Fibroblast of mammary gland (primary cell): ENCODE measurements around the gene LCE1C.

ENCODE experiments used
- DNase-seq: peaks from one replicate; pipeline ENCODE4 v3.0.0-alpha.2; 2010; ENCODE audit warnings: low read depth
- H3K4me3 ChIP-seq: 2 replicates; pipeline ENCODE4 v1.5.1; 2011; ENCODE audit warnings: low read depth, mild to moderate bottlenecking, low read length, moderate library complexity; ENCODE audit not compliant: control insufficient read depth
- CTCF ChIP-seq: conservative IDR thresholded peaks from 2 replicates; pipeline ENCODE4 v1.5.1; 2011; ENCODE audit warnings: low read depth, low read length, inconsistent platforms; ENCODE audit not compliant: control insufficient read depth, insufficient read depth

LCE1C gene

GRCh38 chr1:152756872-152757271 lies 49.6 kb downstream of the LCE1C start:
- no peak overlapping the region for H3K4me3 ChIP-seq
- no peak for TF ChIP-seq CTCF

More at GRCh38 chr1:152756872-152757271, 49.6 kb downstream of the LCE1C start:
- peak; percentile 30 for DNase-seq
